Stimulated activated CD4-positive, alpha-beta T cell treated with anti-CD3 and anti-CD28 coated beads, Interleukin-4, amount 100 ng/mL, for 1 hour (primary cell): Measurements from ENCODE around the gene CCT5.
"Not testable (repeated sequence)": the region's sequence is repeated elsewhere in the genome, so short reads cannot be mapped to it uniquely, and the experiment has no call there.

Source experiments
- DNase-seq: peaks from one replicate; pipeline ENCODE4 v3.0.0-alpha.2; 2020

CCT5 gene

GRCh38 chr5:10303201-10303600 lies 53.1 kb downstream of the CCT5 start:
- no peak for DNase-seq

DNA sequence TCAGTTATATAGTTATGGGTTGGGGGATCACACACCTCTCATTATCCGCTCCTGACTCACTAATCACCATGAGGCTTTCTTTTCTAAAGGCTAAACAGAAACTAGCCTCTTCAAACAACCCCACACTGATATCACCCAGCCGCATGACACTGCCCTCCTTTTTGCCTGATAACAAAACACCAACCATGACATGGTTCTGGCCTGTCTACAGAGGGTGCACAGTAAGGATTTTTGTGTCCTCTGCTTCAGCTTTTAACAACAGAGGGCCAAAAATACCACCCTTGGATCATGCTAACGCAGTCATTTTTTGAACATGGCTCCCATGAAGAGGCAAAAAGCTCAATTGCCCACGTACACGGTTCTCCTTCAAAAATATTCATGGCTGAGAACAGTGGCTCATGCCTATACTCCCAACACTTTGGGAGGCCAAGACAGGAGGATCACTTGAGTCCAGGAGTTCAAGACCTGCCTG lies 53.7 kb downstream of the CCT5 start:
- no peak for DNase-seq

- no peak for DNase-seq
Measured at GRCh38 chr5:10304932-10305331, 54.9 kb downstream of the CCT5 start.

- no peak for DNase-seq
Measured at GRCh38 chr5:10306114-10306513, 56.0 kb downstream of the CCT5 start.

DNA sequence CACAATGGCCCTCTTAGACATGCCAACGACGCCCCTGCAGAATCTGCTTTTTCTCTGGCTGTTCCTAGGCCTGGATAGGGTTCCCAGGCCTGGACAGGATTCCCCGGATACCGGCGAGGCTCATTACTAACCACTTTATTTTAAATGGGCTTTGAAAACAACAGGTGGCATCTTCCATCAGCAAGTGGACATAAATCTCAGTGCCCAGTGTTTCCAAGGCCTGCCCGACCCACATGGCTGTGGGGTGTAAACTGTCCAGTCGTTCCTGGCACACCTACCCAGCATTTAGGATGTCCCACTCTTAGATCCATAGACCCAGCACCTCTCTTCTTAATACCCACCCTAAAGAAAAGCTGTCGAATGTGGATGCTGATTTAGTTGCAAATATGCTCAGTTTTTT lies 56.7 kb downstream of the CCT5 start:
- DNase-seq, result no peak

DNA sequence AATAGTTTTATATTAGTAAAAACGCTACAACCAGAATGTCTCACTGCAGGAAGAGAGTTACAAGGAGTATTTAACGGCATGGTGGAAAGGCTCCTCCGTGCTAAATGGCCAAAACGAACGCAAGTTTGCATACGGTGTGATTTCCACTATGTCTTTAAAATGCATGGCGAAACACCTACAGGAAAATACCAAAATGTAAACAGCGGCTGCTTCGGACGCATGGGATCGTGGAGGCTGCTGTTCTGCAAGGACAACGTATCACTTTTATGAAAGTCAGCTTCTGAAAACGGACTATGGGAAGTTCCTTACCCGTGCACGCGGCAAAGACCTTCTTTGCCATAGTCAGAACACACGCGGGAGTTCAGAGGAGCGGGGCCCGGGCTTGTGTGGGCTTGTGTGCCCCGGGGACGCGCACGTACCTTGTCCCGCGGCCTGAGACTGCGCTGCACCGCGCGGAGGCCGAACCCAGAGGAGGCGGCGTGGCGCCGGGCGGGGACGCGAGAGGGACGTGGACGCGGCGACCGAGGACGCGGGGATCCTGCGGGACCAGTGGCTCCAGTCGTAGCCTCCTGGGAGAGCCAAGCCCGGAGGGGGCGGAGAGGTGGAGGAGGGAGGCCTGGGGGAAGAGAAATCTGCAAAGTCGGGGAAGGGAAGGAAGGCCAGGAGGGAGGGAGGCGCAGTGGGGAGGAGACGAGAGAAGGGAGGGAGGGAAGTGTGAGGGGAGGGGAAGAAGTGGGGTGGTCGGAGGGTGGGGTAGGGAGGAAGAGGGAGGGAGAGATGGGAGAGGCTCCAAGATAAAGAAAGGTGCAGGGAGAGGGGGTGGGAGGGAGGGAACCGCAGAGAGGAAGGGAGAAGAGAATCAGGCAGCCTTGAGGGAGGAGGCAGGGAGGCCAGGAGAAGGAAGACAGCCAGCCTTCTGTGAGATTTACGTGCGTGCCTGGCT lies 57.4 kb downstream of the CCT5 start, which contains the start of gene CMBL:
TSS of gene CMBL (minus strand) at position 697 of the 943 bp plus-strand sequence. CDS start 17,140 bp downstream, outside the sequence.
- DNase-seq, result peak; percentile 33

DNA sequence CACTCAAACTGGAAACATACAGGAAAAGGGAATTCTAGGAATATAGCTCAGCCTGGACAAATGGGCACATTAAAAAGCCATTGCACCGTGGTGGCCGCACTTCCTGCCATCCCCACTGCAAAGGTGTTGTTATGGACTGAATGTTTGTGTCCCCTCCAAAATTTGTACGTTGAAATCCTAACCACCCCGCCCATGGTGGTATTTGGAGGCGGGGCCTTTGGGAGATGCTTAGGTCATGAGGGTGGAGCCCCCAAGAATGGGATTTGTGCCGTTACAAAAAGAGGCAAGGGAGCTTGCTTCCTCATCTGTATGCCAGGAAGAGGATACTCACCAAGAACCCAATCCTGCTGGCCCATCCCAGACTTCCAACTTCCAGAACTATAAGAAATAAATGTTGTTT lies 58.8 kb downstream of the CCT5 start:
- DNase-seq, result no peak

- DNase-seq, result no peak
Measured at GRCh38 chr5:10310066-10310779, 60.1 kb downstream of the CCT5 start.

DNA sequence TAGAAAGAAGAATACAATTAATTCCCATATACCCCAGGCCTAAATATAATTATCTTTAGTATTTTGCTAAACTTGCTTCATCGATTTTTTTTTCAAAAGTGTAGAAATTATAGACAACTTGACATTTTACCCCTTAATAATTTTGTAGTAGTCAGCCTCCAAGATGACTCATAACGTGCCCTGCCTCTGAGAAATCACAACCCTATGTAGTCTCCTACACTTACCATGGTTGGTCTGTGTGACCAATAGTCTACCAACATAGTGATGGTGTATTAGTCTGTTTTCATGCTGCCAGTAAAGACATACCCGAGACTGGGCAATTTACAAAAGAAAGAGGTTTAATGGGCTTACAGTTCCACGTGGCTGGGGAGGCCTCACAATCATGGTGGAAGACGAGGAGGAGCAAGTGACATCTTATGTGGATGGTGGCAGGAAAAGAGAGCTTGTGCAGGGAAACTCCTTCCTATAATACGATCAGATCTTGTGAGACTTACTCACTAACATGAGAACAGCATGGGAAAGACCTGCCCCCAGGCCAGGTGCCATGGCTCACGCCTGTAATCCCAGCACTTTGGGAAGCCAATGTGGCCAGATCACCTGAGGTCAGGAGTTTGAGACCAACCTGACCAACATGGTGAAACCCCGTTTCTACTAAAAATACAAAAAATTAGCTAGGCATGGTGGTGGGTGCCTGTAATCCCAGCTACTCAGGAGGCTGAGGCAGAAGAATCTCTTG lies 60.9 kb downstream of the CCT5 start:
- DNase-seq, result not testable (repeated sequence)

DNA sequence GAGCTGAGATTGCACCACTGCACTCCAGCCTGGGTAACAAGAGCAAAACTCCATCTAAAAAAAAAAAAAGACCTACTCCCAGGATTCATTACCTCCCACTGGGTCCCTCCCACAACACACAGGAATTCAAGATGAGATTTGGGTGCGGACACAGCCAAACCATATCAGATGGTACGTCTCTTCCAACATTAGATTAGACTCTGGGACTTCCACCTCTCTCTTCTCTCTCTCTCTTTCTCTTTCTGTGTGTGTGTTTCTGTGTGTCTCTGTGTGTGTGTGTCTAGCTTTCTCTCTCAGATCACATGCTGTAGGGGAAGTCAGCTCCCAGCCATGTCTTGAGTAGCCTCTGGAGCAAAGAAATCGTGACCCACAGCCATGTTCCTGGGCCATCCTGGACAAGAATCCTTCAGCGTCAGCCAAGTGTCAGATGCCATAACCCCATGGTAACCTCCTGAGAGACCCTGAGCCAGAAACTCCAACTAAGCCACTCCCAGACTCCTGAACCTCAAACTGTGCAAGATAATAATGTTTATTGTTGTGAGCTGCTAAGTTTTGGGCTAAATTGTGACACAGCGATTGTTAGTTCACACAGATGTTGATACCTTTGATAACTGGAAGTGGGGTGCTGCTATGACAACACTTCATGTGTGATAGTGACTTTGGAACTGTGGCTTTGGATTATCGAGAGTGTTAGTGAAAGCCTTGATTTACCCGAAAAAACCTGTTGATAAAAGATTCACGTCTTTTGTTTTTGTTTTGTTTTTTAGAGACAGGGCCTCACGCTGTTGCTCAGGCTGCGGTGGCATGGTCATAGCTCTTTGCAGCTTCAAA lies 61.7 kb downstream of the CCT5 start:
- no peak for DNase-seq

DNA sequence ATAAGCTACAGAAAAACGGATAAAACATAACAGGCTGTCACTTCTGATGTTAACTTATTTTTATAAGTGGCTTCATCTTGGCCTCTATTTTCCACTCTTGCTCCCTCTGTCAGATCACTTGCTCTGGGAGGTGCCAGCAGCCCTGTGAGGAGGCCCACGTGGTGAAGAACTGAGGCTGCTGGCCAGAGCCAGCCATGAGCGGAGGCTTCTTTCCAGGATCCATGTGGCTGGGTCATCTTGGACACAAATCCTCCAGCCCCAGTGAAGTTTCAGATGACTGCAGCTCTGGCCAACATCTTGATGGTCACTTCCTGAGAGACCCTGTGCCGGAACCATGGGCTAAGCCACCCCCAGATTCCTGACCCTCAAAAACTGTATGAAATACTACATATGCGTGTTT lies 65.1 kb downstream of the CCT5 start:
- DNase-seq, result no peak
